ENCODE measurements around the gene NAGPA.

Gene NAGPA

GRCh38 chr16:4982056-4982867, 51.5 kb downstream of the NAGPA start:
- no peak overlapping the region for H3K4me3 ChIP-seq (replicated peaks; ENCODE audit: insufficient read depth, low read length)
- TF ChIP-seq CTCF (IDR thresholded peaks at IDR 0.05; ENCODE audit: insufficient read depth, low read length) (no peak), SPI1 (IDR thresholded peaks at IDR 0.05; ENCODE audit: borderline replicate concordance, low read depth) (no peak), REST (IDR thresholded peaks at IDR 0.05; ENCODE audit: insufficient replicate concordance, low read depth) (no peak)
- no peak for DNase-seq (ENCODE audit: low read depth in 1 of 2, low spot score in 1 of 2)
- H3K27me3 ChIP-seq (ENCODE audit: insufficient read depth, poor library complexity, severe bottlenecking), result peaks cover 7% of the 10 kb centered on the region
- no peak overlapping the region for H3K27ac ChIP-seq (replicated peaks)

- TF ChIP-seq POLR2AphosphoS5 (IDR thresholded peaks at IDR 0.05; ENCODE audit: low read depth), result no peak
- no peak for TF ChIP-seq CTCF (IDR thresholded peaks at IDR 0.05; ENCODE audit: insufficient read depth, low read length)
- TF ChIP-seq GABPA (IDR thresholded peaks at IDR 0.05; ENCODE audit: low read depth), result no peak
- TF ChIP-seq SPI1 (IDR thresholded peaks at IDR 0.05; ENCODE audit: borderline replicate concordance, low read depth), result no peak
- TF ChIP-seq REST (IDR thresholded peaks at IDR 0.05; ENCODE audit: insufficient replicate concordance, low read depth), result no peak
- Histone ChIP-seq H3K27me3 (ENCODE audit: insufficient read depth, poor library complexity, severe bottlenecking) (peaks cover 5% of the 10 kb centered on the region), H3K27ac (replicated peaks) (no peak overlapping the region), H3K4me3 (replicated peaks; ENCODE audit: insufficient read depth, low read length) (no peak overlapping the region)
- DNase-seq (ENCODE audit: low read depth in 1 of 2, low spot score in 1 of 2), result no peak
Measured at GRCh38 chr16:4981473-4981872, 52.3 kb downstream of the NAGPA start.

- TF ChIP-seq GABPA (IDR thresholded peaks at IDR 0.05; ENCODE audit: low read depth) (no peak), SPI1 (IDR thresholded peaks at IDR 0.05; ENCODE audit: borderline replicate concordance, low read depth) (no peak), POLR2AphosphoS5 (IDR thresholded peaks at IDR 0.05; ENCODE audit: low read depth) (no peak), REST (IDR thresholded peaks at IDR 0.05; ENCODE audit: insufficient replicate concordance, low read depth) (no peak), CTCF (IDR thresholded peaks at IDR 0.05; ENCODE audit: insufficient read depth, low read length) (no peak)
- H3K27me3 ChIP-seq (ENCODE audit: insufficient read depth, poor library complexity, severe bottlenecking), result peaks cover 5% of the 10 kb centered on the region
- no peak for DNase-seq (ENCODE audit: low read depth in 1 of 2, low spot score in 1 of 2)
- H3K4me3 ChIP-seq (replicated peaks; ENCODE audit: insufficient read depth, low read length), result no peak overlapping the region
- no peak overlapping the region for H3K27ac ChIP-seq (replicated peaks)
Measured at GRCh38 chr16:4980691-4981090, 53.0 kb downstream of the NAGPA start.
